Measurements from ENCODE around the gene RMI2. TPM values are rescaled to one million over a fixed set of nuclear protein-coding genes. Genes with fewer than 3 reads are reported as not detected.

The RMI2 gene
- total and polyA plus RNA-seq, 2 of the 8 experiments (the other 6 are each of a cell fraction or from before 2014, with no cell fraction given) = 58.2 to 96.0 TPM

GRCh38 chr16:11310997-11311561 lies 34.2 kb upstream of the RMI2 start:
- Histone ChIP-seq H3K56ac (replicated peaks; ENCODE audit: insufficient read length, low read depth, low read length) (no peak overlapping the region), H4K8ac (ENCODE audit: extremely low read depth, insufficient read depth, low read length) (no peak overlapping the region), H3K18ac (ENCODE audit: extremely low read depth, low read length) (no peak overlapping the region), H2AK5ac (ENCODE audit: low read depth, low read length) (peak overlapping the region; percentile 67; the same call in 1 of the 2 replicates), H3K4me3 (ENCODE audit: extremely low read depth in 1 of 4, insufficient read depth in 2 of 4, low read depth in 3 of 4, low read length in 4 of 4) (no peak overlapping the region), H4K20me1 (replicated peaks in 1 of 2; ENCODE audit: control insufficient read depth in 1 of 2, insufficient read depth in 2 of 2, low read length in 2 of 2) (no peaks in the 10 kb centered on the region), H4K91ac (replicated peaks; ENCODE audit: insufficient read length, low read length) (peak overlapping the region; percentile 45), H3K27me3 (replicated peaks in 1 of 4; ENCODE audit: control insufficient read depth in 3 of 4, extremely low read depth in 1 of 4, insufficient read depth in 3 of 4, low read length in 3 of 4) (no peaks in the 10 kb centered on the region), H2BK15ac (ENCODE audit: low read length) (peak overlapping the region; percentile 72; the same call in 1 of the 2 replicates), H3K9me3 (ENCODE audit: insufficient read depth in 2 of 2, low read depth in 1 of 2, low read length in 1 of 2) (no peaks in the 10 kb centered on the region), H3K4ac (replicated peaks; ENCODE audit: insufficient read length, low read depth, low read length) (peak overlapping the region; percentile 12), H3K23ac (ENCODE audit: insufficient read length) (no peak overlapping the region), H2BK5ac (ENCODE audit: low read depth, low read length) (peak overlapping the region; percentile 52; the same call in 1 of the 2 replicates), H3K79me1 (ENCODE audit: low read depth, low read length) (no peaks in the 10 kb centered on the region), H3K79me2 (ENCODE audit: control insufficient read depth in 1 of 2, insufficient read depth in 2 of 2, low read length in 2 of 2) (no peaks in the 10 kb centered on the region), H4K5ac (ENCODE audit: insufficient read length, low read depth, low read length) (no peak overlapping the region), H3K27ac (ENCODE audit: low read depth, low read length) (no peak overlapping the region), H2AFZ (ENCODE audit: low read length) (no peak overlapping the region), H2BK120ac (replicated peaks; ENCODE audit: low read depth, low read length) (peak overlapping the region; percentile 28), H2BK12ac (ENCODE audit: low read depth, low read length) (peak overlapping the region; percentile 68; the same call in 1 of the 2 replicates), H3K4me1 (replicated peaks in 1 of 4; ENCODE audit: control insufficient read depth in 3 of 4, insufficient read depth in 4 of 4, low read length in 3 of 4) (peaks cover 18 to 38% (median 21%) of the 10 kb centered on the region in 4 experiments), H3K36me3 (ENCODE audit: control insufficient read depth in 2 of 4, insufficient read depth in 4 of 4, low read length in 3 of 4) (no peaks in the 10 kb centered on the region), H3K23me2 (ENCODE audit: low read depth, low read length) (peaks cover 2% of the 10 kb centered on the region; the same call in 1 of the 2 replicates), H2BK20ac (ENCODE audit: low read length) (peak overlapping the region; percentile 97; the same call in 1 of the 2 replicates), H3K4me2 (ENCODE audit: insufficient read depth in 1 of 2, low read depth in 2 of 2, low read length in 2 of 2) (no peak overlapping the region), H3K14ac (ENCODE audit: insufficient read length) (no peak overlapping the region), H3K9ac (replicated peaks in 1 of 4; ENCODE audit: extremely low read depth in 1 of 4, low read depth in 3 of 4, low read length in 3 of 4) (no peak overlapping the region)
- TF ChIP-seq TCF12 (IDR thresholded peaks at IDR 0.05; ENCODE audit: low read depth, low read length) = no peak
- TF ChIP-seq HDAC2 (IDR thresholded peaks at IDR 0.05; ENCODE audit: borderline replicate concordance in 1 of 2, low read depth in 2 of 2, low read length in 2 of 2) = no peak
- WGBS, 2 experiments (ENCODE audit: extremely low coverage in 1 of 2, insufficient coverage in 1 of 2, insufficient read length in 1 of 2, insufficient replicate concordance in 2 of 2, low coverage in 1 of 2, low lambda C conversion rate in 2 of 2, missing lambda C conversion rate in 1 of 2) = 91% methylated on average over 10 of the region's 10 CpGs; no CpG with 5 or more reads in 1 of the 2 experiments
- FAIRE-seq = no peak
- ChIA-PET CTCF (ENCODE audit: partially characterized antibody) (interaction anchor here (0.6 to 1.5 kb wide), 4 partner anchors 13 to 54 kb away, joined by 3 to 4 read pairs (median 3); no protein-coding TSS in a partner anchor), POLR2A (ENCODE audit: partially characterized antibody) (interaction anchor here (1.0 to 3.5 kb wide), 5 partner anchors 23 to 55 kb away, joined by 3 to 27 read pairs (median 3); partner anchors contain the start of gene SOCS1)
- no peak for DNase-seq (ENCODE audit: low read depth in 1 of 2, low spot score in 2 of 2)
